Panc1 (cell line): ENCODE data around the gene BICRA.

ENCODE experiments used
- CTCF ChIP-seq: fragments of 450-650 bp; IDR thresholded peaks from 2 replicates; pipeline ENCODE4 v1.5.1; 2017; ENCODE audit warnings: mild to moderate bottlenecking
- POLR2AphosphoS5 ChIP-seq: IDR thresholded peaks from 2 replicates; pipeline ENCODE4 v1.6.1; 2012; ENCODE audit warnings: mild to moderate bottlenecking, low read depth, low read length, moderate library complexity
- REST ChIP-seq, 2 experiments: IDR thresholded peaks; 2 replicates each; pipeline ENCODE4 v1.6.1; 2011 to 2012; ENCODE audit warnings: low read depth in 2 of 2, control low read depth in 1 of 2, low read length in 1 of 2, mild to moderate bottlenecking in 1 of 2, moderate library complexity in 1 of 2; ENCODE audit not compliant: insufficient read depth in 1 of 2
- SIN3A ChIP-seq: IDR thresholded peaks from 2 replicates; pipeline ENCODE4 v1.6.1; 2012; ENCODE audit warnings: low read depth, mild to moderate bottlenecking, low read length, moderate library complexity, borderline replicate concordance; ENCODE audit not compliant: insufficient read depth
- TCF7L2 ChIP-seq: IDR thresholded peaks from 2 replicates; pipeline ENCODE4 v1.6.1; 2011; ENCODE audit warnings: mild to moderate bottlenecking, low read depth, low read length, inconsistent platforms

GRCh38 chr19:47681388-47681787 lies 72.5 kb downstream of the BICRA start:
- no peak for TF ChIP-seq CTCF
- TF ChIP-seq POLR2AphosphoS5, result no peak
- TF ChIP-seq SIN3A, result no peak
- TF ChIP-seq REST (IDR thresholded peaks at IDR 0.05; ENCODE audit: insufficient read depth in 1 of 2, low read depth in 2 of 2, low read length in 1 of 2), result no peak
- TF ChIP-seq TCF7L2, result no peak
